HEK293 (cell line): ENCODE measurements around the gene GATC.

Experiments used
- CTCF ChIP-seq: fragments of 450-650 bp; formaldehyde crosslinking; IDR thresholded peaks from 2 replicates; pipeline ENCODE4 v1.5.1; 2016; ENCODE audit warnings: missing biosample characterization, missing genetic modification characterization
- EGR2 ChIP-seq: fragments of 450-650 bp; formaldehyde crosslinking; IDR thresholded peaks from 2 replicates; pipeline ENCODE4 v1.5.1; 2016; ENCODE audit warnings: low read depth, missing biosample characterization, missing genetic modification characterization
- GLIS1 ChIP-seq: fragments of 450-650 bp; formaldehyde crosslinking; IDR thresholded peaks from 2 replicates; pipeline ENCODE4 v1.5.1; 2016; ENCODE audit warnings: missing biosample characterization, missing genetic modification characterization
- HIC1 ChIP-seq: fragments of 450-650 bp; formaldehyde crosslinking; IDR thresholded peaks from 2 replicates; pipeline ENCODE4 v1.5.1; 2016; ENCODE audit warnings: missing biosample characterization, missing genetic modification characterization
- IKZF3 ChIP-seq: fragments of 450-650 bp; IDR thresholded peaks from 2 replicates; pipeline ENCODE4 v1.5.0; 2018; ENCODE audit warnings: missing biosample characterization, mild to moderate bottlenecking, missing genetic modification characterization, moderate library complexity
- KLF8 ChIP-seq: fragments of 450-650 bp; formaldehyde crosslinking; IDR thresholded peaks from 2 replicates; pipeline ENCODE4 v1.5.1; 2016; ENCODE audit warnings: missing biosample characterization, missing genetic modification characterization
- PRDM10 ChIP-seq: fragments of 450-650 bp; formaldehyde crosslinking; IDR thresholded peaks from 2 replicates; pipeline ENCODE4 v1.5.1; 2016; ENCODE audit warnings: missing biosample characterization, missing genetic modification characterization
- REPIN1 ChIP-seq: fragments of 450-650 bp; formaldehyde crosslinking; IDR thresholded peaks from 2 replicates; pipeline ENCODE4 v1.5.1; 2017; ENCODE audit warnings: missing biosample characterization, missing genetic modification characterization, low read depth
- SCRT1 ChIP-seq: fragments of 450-650 bp; formaldehyde crosslinking; IDR thresholded peaks from 2 replicates; pipeline ENCODE4 v1.5.1; 2016; ENCODE audit warnings: missing biosample characterization, missing genetic modification characterization, borderline replicate concordance
- ZBTB17 ChIP-seq: fragments of 450-650 bp; formaldehyde crosslinking; IDR thresholded peaks from 2 replicates; pipeline ENCODE4 v1.5.1; 2016; ENCODE audit warnings: missing biosample characterization, missing genetic modification characterization
- ZEB2 ChIP-seq: fragments of 450-650 bp; formaldehyde crosslinking; IDR thresholded peaks from 2 replicates; pipeline ENCODE4 v1.5.1; 2016; ENCODE audit warnings: missing biosample characterization, missing genetic modification characterization
- ZFP41 ChIP-seq: fragments of 450-650 bp; formaldehyde crosslinking; IDR thresholded peaks from 2 replicates; pipeline ENCODE4 v1.5.1; 2016; ENCODE audit warnings: missing biosample characterization, missing genetic modification characterization, borderline replicate concordance
- ZNF121 ChIP-seq: fragments of 450-650 bp; formaldehyde crosslinking; IDR thresholded peaks from 2 replicates; pipeline ENCODE4 v1.5.1; 2016; ENCODE audit warnings: missing biosample characterization, missing genetic modification characterization
- ZNF202 ChIP-seq: fragments of 450-650 bp; formaldehyde crosslinking; IDR thresholded peaks from 2 replicates; pipeline ENCODE4 v1.5.1; 2016; ENCODE audit warnings: missing biosample characterization, missing genetic modification characterization, borderline replicate concordance
- ZNF24 ChIP-seq: fragments of 450-650 bp; formaldehyde crosslinking; IDR thresholded peaks from 2 replicates; pipeline ENCODE4 v1.5.1; 2016; ENCODE audit warnings: missing biosample characterization, missing genetic modification characterization
- ZNF37A ChIP-seq: fragments of 450-650 bp; IDR thresholded peaks from 2 replicates; pipeline ENCODE4 v1.5.1; 2018; ENCODE audit warnings: missing biosample characterization, missing genetic modification characterization
- ZNF394 ChIP-seq: fragments of 450-650 bp; formaldehyde crosslinking; IDR thresholded peaks from 2 replicates; pipeline ENCODE4 v1.5.1; 2016; ENCODE audit warnings: missing biosample characterization, missing genetic modification characterization, mild to moderate bottlenecking, moderate library complexity, borderline replicate concordance
- ZNF629 ChIP-seq: fragments of 450-650 bp; formaldehyde crosslinking; IDR thresholded peaks from 2 replicates; pipeline ENCODE4 v1.5.1; 2017; ENCODE audit warnings: missing biosample characterization, missing genetic modification characterization
- ZSCAN23 ChIP-seq: fragments of 450-650 bp; formaldehyde crosslinking; IDR thresholded peaks from 2 replicates; pipeline ENCODE4 v1.5.1; 2016; ENCODE audit warnings: missing biosample characterization, missing genetic modification characterization
- ZSCAN4 ChIP-seq: fragments of 450-650 bp; formaldehyde crosslinking; IDR thresholded peaks from 2 replicates; pipeline ENCODE4 v1.5.1; 2017; ENCODE audit warnings: missing biosample characterization, missing genetic modification characterization
- ZXDB ChIP-seq: fragments of 450-650 bp; formaldehyde crosslinking; IDR thresholded peaks from 2 replicates; pipeline ENCODE4 v1.5.1; 2016; ENCODE audit warnings: missing biosample characterization, missing genetic modification characterization
- TF ChIP-seq, protein P1 (sequence below): fragments of 450-650 bp; formaldehyde crosslinking; IDR thresholded peaks from 2 replicates; pipeline ENCODE4 v1.5.1; 2016; ENCODE audit warnings: missing biosample characterization, missing genetic modification characterization
- TF ChIP-seq, protein P2 (sequence below): fragments of 450-650 bp; formaldehyde crosslinking; IDR thresholded peaks from 2 replicates; pipeline ENCODE4 v1.5.1; 2016; ENCODE audit warnings: missing biosample characterization, missing genetic modification characterization, borderline replicate concordance
- TF ChIP-seq, protein P3 (sequence below): fragments of 450-650 bp; formaldehyde crosslinking; IDR thresholded peaks from 2 replicates; pipeline ENCODE4 v1.5.1; 2016; ENCODE audit warnings: missing biosample characterization, missing genetic modification characterization

GATC gene

DNA sequence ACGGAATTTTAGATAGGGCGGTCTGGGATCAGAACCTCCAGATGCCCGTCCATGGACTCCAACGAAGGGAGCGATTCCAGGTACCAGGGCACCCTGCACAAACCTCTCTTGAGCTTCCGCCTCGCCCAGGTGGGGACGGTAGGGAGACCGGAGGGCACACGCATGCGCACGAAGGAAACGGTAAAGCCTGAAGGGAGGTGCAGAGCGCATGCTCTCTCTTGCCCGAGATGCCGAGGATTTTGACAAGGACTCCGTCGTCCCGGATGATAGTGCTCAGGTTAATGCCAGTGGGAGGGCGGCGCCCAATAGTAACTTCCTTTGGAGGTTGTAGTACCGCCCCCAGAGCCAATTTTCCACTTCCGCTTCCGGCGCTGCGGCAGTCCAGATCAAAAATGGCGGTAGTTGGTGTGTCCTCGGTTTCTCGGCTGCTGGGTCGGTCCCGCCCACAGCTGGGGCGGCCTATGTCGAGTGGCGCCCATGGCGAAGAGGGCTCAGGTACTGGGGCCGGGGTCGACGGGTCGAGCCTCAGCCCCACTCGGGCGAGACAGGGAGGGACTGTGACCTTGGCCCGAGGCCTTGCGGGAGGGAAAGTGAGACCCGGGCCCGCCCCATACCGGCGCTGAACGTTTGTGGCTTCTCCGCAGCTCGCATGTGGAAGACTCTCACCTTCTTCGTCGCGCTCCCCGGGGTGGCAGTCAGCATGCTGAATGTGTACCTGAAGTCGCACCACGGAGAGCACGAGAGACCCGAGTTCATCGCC is 8.3 kb upstream of the GATC start, which contains the start of gene COX6A1 (continued):
- TF ChIP-seq CTCF (tag by site-specific recombination) (peak; percentile 35; the same call in 1 of the 2 replicates), ZNF37A (no peak), ZNF394 (tag by site-specific recombination) (peak; percentile 11; the same call in 1 of the 2 replicates), ZNF121 (tag by site-specific recombination) (no peak), ZXDB (tag by site-specific recombination) (peak; percentile 51), SCRT1 (tag by site-specific recombination) (no peak), HIC1 (peak; percentile 50; the same call in 1 of the 2 replicates), IKZF3 (tag by site-specific recombination) (no peak), ZSCAN4 (peak; percentile 8; the same call in 1 of the 2 replicates), EGR2 (tag by site-specific recombination) (peak; percentile 56), PRDM10 (tag by site-specific recombination) (peak; percentile 82; the same call in 1 of the 2 replicates), ZSCAN23 (peak; percentile 21; the same call in 1 of the 2 replicates), ZBTB17 (tag by site-specific recombination) (peak; percentile 51), ZEB2 (tag by site-specific recombination) (peak; percentile 68), KLF8 (peak; percentile 47; the same call in 1 of the 2 replicates), ZNF629 (tag by site-specific recombination) (peak; percentile 32; the same call in 1 of the 2 replicates), REPIN1 (tag by site-specific recombination) (no peak), ZNF202 (tag by site-specific recombination) (no peak), GLIS1 (tag by site-specific recombination) (peak; percentile 55), ZFP41 (tag by site-specific recombination) (no peak), ZNF24 (no peak)
- TF ChIP-seq, protein P1, sequence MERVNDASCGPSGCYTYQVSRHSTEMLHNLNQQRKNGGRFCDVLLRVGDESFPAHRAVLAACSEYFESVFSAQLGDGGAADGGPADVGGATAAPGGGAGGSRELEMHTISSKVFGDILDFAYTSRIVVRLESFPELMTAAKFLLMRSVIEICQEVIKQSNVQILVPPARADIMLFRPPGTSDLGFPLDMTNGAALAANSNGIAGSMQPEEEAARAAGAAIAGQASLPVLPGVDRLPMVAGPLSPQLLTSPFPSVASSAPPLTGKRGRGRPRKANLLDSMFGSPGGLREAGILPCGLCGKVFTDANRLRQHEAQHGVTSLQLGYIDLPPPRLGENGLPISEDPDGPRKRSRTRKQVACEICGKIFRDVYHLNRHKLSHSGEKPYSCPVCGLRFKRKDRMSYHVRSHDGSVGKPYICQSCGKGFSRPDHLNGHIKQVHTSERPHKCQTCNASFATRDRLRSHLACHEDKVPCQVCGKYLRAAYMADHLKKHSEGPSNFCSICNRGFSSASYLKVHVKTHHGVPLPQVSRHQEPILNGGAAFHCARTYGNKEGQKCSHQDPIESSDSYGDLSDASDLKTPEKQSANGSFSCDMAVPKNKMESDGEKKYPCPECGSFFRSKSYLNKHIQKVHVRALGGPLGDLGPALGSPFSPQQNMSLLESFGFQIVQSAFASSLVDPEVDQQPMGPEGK (tag by site-specific recombination), result peak; percentile 60
- TF ChIP-seq, protein P2, sequence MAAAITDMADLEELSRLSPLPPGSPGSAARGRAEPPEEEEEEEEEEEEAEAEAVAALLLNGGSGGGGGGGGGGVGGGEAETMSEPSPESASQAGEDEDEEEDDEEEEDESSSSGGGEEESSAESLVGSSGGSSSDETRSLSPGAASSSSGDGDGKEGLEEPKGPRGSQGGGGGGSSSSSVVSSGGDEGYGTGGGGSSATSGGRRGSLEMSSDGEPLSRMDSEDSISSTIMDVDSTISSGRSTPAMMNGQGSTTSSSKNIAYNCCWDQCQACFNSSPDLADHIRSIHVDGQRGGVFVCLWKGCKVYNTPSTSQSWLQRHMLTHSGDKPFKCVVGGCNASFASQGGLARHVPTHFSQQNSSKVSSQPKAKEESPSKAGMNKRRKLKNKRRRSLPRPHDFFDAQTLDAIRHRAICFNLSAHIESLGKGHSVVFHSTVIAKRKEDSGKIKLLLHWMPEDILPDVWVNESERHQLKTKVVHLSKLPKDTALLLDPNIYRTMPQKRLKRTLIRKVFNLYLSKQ (tag by site-specific recombination), result 0 out of 2 replicates have a peak, but pooled peaks have one; percentile 26
- TF ChIP-seq, protein P3, sequence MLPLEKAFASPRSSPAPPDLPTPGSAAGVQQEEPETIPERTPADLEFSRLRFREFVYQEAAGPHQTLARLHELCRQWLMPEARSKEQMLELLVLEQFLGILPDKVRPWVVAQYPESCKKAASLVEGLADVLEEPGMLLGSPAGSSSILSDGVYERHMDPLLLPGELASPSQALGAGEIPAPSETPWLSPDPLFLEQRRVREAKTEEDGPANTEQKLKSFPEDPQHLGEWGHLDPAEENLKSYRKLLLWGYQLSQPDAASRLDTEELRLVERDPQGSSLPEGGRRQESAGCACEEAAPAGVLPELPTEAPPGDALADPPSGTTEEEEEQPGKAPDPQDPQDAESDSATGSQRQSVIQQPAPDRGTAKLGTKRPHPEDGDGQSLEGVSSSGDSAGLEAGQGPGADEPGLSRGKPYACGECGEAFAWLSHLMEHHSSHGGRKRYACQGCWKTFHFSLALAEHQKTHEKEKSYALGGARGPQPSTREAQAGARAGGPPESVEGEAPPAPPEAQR (tag by site-specific recombination), result no peak
